GM21528 (cell line): ENCODE measurements around the gene XRCC2.
"Not testable (repeated sequence)": the region's sequence is repeated elsewhere in the genome, so short reads cannot be mapped to it uniquely, and the experiment has no call there.

Experiments
- ATAC-seq: cut with Tn5 transposase; IDR thresholded peaks from one replicate; pipeline ENCODE4 v1.9.1; 2021; ENCODE audit warnings: mild to moderate bottlenecking, moderate library complexity; ENCODE audit not compliant: unreplicated experiment, low FRiP score

Gene XRCC2

GRCh38 chr7:152666078-152666477 lies 9.9 kb downstream of the XRCC2 start:
- no peak for ATAC-seq

DNA sequence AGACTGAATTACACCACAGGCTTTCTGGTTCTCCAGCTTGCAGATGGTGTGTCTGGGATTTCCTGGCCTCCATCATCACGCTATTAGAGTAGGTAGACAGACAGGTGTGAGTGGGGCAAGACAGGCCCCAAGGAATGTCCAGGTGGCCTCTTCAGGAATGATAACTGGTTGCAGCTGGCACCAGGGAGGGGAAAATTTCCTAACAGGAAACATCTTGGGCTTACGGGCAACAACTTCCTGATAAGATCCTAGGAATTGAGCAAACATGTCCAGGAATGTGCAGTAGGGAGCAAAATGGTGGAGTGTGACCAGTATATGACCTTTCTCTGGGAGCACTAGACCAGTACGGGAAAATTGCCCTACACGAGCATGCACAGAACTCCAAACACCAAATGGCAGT lies 11.3 kb downstream of the XRCC2 start:
- no peak for ATAC-seq

GRCh38 chr7:152663931-152664330 lies 12.0 kb downstream of the XRCC2 start:
- no peak for ATAC-seq

DNA sequence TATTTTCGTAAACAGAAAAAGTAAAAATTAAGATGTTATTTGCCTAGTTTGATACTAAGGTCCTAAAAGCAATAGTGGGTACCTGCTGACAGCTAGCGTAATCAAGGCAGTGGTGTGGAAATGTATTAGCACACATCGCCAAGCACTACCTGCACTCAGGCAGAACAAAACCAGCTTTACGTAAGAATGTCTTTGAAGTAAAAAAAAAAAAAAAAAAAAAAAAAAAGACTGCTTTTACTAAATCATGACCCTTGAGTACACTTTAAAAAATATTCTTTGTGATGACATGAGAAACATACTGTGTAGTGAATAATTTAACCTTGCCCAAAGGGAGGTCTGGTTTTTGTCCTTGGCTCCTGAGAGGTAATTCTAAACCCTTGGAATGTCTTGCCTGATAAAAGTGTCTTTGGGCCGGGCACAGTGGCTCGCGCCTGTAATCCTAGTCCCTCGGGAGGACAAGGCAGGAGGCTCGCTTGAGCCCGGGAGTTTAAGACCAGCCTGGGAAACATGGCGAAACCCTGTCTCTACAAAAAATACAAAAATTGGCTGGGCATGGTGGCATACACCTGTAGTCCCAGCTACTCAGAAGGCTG lies 12.7 kb downstream of the XRCC2 start:
- ATAC-seq: no peak

DNA sequence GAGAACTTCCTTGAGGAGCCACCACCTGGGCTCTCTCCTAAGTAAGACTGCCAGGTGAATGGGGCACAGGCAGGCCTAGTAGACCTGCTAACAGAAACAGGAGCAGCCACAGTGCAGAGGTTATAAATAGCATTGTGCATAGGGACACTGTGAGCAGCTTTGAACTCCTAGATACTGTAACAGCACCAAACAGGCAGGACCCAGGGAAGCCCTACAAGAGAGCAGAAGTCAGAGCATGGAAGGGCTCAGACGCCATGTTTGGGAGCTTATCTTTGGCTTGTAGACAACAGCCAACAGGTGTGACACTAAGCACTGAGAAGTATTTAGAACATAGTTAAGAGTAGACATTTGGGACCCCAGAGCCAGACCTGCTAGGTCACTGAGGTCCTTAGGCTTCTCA lies 14.5 kb downstream of the XRCC2 start:
- no peak for ATAC-seq

DNA sequence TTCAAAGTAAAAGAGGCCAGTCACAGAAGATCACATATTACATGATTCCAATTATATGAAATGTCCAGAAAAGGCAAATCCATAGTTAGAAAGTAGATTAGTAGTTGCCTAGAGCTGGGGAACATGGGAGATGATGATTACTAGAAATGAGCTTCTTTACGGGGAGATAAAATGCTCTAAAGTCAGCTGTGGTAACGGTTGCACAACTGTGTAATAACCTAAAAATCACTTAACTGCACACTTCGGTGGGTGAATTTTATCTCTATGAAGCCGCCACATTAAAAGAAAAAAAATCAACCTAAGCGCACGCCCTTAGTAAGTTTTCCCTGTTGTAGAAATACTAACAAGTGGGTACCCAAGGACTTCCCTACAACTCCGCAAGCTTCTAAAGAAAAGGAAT lies 15.9 kb downstream of the XRCC2 start:
- no peak for ATAC-seq

GRCh38 chr7:152654971-152655370 lies 21.0 kb downstream of the XRCC2 start:
- no peak for ATAC-seq

GRCh38 chr7:152649220-152649619 lies 26.7 kb downstream of the XRCC2 start:
- no peak for ATAC-seq

GRCh38 chr7:152647009-152647408 lies 28.9 kb downstream of the XRCC2 start:
- ATAC-seq: no peak

- ATAC-seq: not testable (repeated sequence)
Measured at GRCh38 chr7:152646579-152646978, 29.4 kb downstream of the XRCC2 start.

- ATAC-seq: no peak
Measured at GRCh38 chr7:152643979-152644559, 31.9 kb downstream of the XRCC2 start.

- no peak for ATAC-seq
Measured at GRCh38 chr7:152641384-152641783, 34.6 kb downstream of the XRCC2 start.

- ATAC-seq: no peak
Measured at GRCh38 chr7:152640829-152641228, 35.1 kb downstream of the XRCC2 start.

GRCh38 chr7:152637920-152638580 lies 37.9 kb downstream of the XRCC2 start:
- no peak for ATAC-seq

GRCh38 chr7:152637161-152637560 lies 38.8 kb downstream of the XRCC2 start:
- no peak for ATAC-seq

GRCh38 chr7:152636441-152636840 lies 39.5 kb downstream of the XRCC2 start:
- ATAC-seq: no peak

GRCh38 chr7:152633504-152633903 lies 42.4 kb downstream of the XRCC2 start:
- ATAC-seq: no peak

GRCh38 chr7:152633072-152633471 lies 42.9 kb downstream of the XRCC2 start:
- no peak for ATAC-seq

GRCh38 chr7:152628772-152629171 lies 47.2 kb downstream of the XRCC2 start:
- ATAC-seq: not testable (repeated sequence)

- ATAC-seq: no peak
Measured at GRCh38 chr7:152624228-152624627, 51.7 kb downstream of the XRCC2 start.

DNA sequence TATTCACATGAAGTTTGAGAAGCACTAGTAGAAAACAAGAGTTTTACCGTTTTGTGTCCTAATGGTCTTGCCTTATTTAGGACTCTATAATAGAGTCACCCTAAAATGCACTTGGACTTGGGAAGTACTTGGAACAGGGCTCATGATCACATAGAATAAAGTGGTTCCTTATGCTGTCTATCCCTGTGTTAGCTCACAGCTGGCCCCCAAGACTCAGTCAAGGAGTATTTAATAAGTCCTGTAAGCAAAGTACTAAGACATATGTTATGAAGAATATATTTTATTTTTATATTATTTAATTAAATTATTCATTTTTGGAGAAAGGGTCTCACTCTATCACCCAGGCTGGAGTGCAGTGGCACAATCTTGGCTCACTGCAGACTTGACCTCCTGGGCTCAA lies 54.5 kb downstream of the XRCC2 start:
- no peak for ATAC-seq
